22Rv1 (cell line): Measurements from ENCODE around the gene TBX10.
A peak's percentile ranks its signal among the peaks of the same experiment; 100 is the strongest.

ENCODE experiments used
- H3K27ac ChIP-seq: fragments of 450-650 bp; 2 replicates; pipeline ENCODE4 v1.5.1; 2017
- ZFX ChIP-seq: fragments of 450-650 bp; IDR thresholded peaks from 2 replicates; pipeline ENCODE4 v1.6.1; 2017; ENCODE audit warnings: antibody characterized with exemption, borderline replicate concordance
- TF ChIP-seq, protein P1 (sequence below): fragments of 450-650 bp; IDR thresholded peaks from 2 replicates; pipeline ENCODE4 v1.5.1; 2017; ENCODE audit warnings: mild to moderate bottlenecking

Gene TBX10

DNA sequence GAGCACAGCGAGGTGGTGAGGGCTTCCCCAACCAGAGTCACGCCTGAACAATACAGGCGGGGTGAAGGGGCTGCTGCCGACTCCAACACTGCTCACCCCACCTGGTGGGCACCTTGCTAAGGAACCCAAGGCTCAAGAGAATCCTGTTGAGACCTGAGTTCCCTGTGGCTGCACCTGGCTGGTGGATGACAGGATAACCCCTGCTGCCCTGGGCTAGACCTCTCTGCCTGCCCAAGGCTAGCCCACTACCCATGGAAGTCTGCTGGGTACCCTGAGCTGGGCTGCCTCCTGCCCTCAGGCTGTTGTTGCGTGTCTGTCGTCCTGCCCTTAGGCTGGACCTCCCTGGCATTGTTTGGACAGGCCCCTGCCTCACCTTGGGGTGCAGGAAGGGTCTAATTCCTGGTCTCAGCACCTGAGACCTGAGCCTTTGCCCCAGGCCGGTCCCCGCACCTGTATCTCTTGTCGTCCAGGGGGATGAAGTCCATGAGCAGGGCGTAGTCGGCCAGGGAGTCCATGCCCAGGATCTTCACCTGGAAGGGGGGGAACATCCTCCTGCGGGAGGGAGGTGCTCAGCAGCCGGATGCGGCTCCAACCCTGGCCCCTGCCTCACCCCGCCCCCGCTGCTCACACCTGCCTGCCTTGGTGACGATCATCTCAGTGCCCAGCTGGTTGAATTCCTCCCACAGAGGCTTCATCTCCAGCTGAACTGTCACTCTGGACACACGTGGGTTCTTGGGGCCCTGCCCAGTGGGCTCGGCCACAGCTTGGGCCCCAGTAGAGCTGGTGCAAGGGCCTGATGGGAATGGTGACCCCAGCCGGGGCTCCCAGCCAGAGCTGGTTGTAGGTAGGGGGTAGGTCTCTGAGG, 5.0 kb downstream of the TBX10 start:
- H3K27ac ChIP-seq, result no peak overlapping the region
- TF ChIP-seq ZFX, result no peak
- TF ChIP-seq, protein P1, sequence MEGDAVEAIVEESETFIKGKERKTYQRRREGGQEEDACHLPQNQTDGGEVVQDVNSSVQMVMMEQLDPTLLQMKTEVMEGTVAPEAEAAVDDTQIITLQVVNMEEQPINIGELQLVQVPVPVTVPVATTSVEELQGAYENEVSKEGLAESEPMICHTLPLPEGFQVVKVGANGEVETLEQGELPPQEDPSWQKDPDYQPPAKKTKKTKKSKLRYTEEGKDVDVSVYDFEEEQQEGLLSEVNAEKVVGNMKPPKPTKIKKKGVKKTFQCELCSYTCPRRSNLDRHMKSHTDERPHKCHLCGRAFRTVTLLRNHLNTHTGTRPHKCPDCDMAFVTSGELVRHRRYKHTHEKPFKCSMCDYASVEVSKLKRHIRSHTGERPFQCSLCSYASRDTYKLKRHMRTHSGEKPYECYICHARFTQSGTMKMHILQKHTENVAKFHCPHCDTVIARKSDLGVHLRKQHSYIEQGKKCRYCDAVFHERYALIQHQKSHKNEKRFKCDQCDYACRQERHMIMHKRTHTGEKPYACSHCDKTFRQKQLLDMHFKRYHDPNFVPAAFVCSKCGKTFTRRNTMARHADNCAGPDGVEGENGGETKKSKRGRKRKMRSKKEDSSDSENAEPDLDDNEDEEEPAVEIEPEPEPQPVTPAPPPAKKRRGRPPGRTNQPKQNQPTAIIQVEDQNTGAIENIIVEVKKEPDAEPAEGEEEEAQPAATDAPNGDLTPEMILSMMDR, result no peak

DNA sequence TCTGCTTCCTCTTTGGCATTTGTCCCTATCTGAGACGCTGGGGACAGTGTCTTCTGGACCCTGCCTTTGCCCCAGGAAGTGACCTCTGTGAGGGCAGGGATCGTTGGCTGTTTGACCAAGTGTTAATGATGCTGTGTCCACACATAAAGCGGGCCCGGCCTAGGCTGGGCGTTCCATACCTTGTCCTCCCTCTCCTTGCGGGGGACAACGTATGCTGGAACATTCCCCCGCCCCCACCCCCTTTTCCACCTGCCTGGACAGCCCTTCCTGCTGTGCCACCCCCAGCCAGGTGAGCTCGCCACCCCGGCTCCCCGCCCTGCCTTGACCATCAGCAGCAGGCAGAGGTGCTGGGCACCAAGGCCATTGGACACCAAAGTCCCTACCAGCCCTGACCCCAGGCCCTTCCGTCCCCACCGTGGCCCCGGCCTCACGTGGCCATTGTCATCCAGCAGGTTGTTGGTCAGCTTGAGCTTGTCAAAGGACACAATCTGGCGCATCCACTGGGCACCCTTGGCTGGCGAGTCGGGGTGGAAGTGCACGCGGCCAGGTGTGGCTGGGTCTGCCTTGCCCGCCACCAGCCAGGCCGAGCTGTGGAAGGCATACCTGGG, 5.7 kb downstream of the TBX10 start:
- H3K27ac ChIP-seq, result no peak overlapping the region
- no peak for TF ChIP-seq ZFX
- TF ChIP-seq, protein P1, result no peak

DNA sequence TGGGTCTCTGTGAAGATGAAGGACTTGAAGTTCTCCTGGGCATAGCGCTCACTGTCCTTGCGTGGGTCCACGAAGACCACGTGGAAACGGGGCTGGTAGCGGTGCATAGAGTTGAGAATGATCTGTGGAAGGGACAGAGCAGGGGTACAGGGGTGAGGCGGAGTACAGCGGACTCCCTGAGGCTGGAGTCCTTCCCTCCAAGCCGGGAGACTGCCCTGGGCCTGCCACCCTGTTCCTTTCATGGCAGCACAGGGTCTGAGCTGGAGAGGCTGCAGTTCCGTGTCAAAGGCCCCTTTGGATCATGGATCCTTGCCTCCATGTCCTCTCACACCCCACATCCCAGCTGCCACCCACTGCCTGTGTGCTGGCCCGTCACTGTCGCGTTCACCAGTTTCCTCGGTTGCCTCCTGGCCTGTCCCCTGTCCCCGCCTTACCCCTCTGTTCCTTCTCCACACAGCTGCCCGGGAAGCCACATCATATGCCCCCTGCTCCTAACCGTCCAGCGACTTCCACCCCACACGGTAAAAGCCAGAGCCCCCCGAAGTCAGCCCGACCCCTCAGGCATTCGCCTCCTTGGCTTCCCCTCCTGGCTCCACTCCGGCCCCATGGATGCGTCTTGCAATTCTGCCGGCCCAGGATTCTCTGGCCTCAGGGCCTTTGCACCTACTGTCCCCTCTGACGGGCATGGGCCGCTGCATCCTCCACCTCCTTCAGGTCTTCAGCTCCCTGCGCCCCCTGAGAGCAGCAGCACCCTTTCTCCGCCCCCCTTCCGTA, 6.4 kb downstream of the TBX10 start:
- no peak overlapping the region for H3K27ac ChIP-seq
- no peak for TF ChIP-seq ZFX
- TF ChIP-seq, protein P1, result no peak

- no peak for TF ChIP-seq ZFX
- TF ChIP-seq, protein P1, result no peak
- H3K27ac ChIP-seq, result 0 out of 2 replicates have a peak overlapping the region, but pooled peaks have one; percentile 93
Measured at GRCh38 chr11:67632175-67632981, 7.2 kb downstream of the TBX10 start.

- H3K27ac ChIP-seq, result 0 out of 2 replicates have a peak overlapping the region, but pooled peaks have one; percentile 93
- no peak for TF ChIP-seq ZFX
- TF ChIP-seq, protein P1, result no peak
Measured at GRCh38 chr11:67631853-67632174, 7.7 kb downstream of the TBX10 start.

DNA sequence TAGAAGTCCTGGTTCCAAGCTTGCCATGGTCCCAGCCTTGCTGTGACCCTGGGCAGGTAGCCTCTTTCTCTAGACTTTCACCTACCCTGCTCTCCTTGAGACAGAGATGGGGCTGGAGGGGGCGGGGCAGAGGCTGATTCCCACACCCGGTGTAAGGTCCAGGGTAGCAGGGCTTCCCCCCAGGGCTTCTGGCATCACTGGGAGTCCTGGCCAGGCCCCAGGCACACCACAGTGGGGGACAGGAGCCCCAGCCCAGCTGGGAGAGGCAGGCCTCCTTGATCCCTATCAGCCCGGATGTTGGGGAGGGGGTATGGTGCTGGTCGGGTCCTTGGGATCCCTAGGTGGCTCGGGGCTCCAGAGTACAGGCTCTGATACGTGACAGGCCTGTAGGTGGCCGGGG, 8.2 kb downstream of the TBX10 start:
- TF ChIP-seq, protein P1, result no peak
- TF ChIP-seq ZFX, result no peak
- H3K27ac ChIP-seq, result 0 out of 2 replicates have a peak overlapping the region, but pooled peaks have one; percentile 93
